HG02588 (cell line): ENCODE measurements around the gene BTK.
A peak's percentile ranks its signal among the peaks of the same experiment; 100 is the strongest.

Source experiments
- ATAC-seq: cut with Tn5 transposase; IDR thresholded peaks from one replicate; pipeline ENCODE4 v1.9.1; 2021; ENCODE audit warnings: mild to moderate bottlenecking, moderate library complexity; ENCODE audit not compliant: unreplicated experiment

BTK gene

DNA sequence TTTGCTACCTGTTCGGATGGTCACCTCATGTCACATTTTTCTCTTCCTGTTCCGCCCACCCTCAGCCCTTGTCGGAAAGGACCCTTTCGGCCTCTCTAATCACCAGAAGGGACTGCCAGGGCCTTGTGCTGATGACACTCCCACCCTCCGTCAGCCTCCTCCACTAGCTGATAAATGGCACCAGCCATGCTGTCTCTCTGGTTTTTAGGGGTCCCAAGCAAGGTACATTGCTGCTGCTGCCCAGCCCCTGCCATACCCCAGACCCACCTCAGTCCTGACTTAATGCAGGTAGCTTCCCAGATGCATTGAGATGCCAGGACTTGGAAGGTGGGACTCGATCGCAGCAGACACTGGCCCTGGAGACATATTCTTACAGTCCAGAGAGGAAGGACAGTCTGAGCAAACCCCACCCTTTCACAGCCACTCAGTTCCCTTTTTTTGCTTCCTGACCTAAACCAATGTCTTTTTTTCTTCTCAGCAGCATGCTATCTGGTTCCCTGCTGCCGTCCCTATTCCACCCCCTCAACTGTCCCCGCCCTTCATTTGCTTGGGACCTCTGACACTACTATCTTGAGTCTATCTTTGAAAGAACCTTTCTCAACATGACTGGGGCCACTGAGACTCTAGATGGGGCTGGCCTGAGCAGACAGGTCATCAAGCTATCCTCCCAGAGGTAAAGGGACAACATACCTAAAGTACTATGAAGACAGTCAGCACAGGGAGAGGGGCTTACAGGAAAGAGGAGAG lies at the start of gene BTK:
Gene BTK, minus strand, starts transcription at position 397 of the 747 bp plus-strand sequence. CDS start 10,907 bp downstream, outside the sequence.
- ATAC-seq, result peak; percentile 68

DNA sequence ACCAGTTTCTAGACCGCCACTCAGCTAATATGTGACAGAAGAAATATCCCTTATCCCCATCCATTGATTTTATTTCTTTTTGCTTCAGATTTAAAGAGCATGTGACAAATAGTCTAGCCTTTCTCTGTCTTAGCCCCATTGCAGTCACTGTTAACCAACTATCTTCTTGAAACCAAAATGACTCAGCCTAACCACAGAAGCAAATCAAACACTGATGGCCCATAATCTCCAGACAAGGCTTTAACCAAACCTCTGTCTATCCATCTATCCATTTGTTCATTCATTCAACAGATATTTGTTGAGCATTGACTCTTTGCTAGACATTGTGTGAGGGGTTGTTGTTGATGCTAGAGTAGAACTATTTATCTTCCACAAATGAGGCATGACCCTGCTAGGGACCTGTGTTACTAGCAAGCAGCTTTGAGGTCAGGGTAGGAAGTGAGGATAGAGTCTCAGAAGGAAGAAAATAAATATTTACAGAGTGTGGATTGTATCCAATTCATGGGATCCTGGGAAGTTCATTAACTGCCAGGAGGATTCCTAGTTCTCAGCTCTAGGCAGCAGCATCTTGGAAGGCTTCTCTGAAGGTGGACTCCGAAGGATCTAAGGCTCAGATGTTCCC lies 44.6 kb upstream of the BTK start:
- peak; percentile 98 for ATAC-seq

DNA sequence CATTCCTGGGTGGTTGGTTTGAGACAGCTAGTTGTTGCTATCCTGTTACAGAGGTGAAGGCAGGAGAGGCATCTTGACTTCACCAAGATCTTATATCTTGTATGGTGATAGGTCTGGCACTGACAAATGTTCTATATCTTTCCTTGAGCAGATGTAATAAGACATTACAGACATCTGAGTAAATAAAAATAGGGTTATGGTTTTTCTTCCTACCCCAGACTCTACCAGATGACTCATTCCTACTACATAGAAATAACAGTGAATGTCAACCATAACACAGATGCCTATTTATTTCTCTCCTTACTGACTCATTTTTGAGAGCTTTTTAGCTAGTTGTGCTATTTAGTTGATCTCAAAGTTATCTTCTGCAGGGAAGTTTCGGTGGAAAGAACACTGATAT lies 43.9 kb upstream of the BTK start:
- peak; percentile 58 for ATAC-seq

DNA sequence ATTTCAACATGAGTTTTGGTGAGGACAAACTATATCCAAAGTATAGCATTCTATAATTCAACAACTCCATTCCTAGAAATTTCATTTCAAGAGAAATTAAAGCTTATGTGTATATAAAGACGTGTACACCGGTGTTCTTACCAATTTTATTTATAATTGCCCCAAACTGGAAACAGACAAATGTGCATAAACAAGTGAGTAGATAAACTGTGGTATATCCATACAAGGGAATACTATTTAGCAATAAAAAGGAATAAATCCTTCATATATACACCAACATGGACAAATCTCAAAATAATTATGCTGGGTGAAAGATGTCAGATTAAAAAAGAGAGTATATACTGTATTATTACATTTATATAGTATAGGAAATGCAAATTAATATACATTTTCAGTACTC lies 42.0 kb upstream of the BTK start:
- ATAC-seq, result no peak

DNA sequence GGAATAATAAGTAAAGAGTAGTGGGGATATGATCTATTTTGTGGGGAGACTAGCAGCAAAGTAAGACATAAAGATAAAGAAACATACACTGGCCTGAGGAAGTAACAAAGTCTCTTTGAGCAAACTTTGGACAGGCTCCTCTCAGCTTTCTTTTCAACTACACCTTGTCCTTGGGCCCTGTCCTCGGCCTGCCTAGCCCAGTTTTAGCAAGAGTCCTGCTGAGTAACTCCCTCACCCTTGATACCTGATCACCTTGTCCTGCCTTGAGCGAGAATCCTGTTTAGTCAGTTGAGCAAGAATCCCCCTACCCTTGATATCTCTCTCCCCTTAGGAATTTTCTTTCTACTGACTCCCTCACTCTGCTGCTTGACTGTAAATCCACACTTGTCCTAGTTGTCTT lies 33.5 kb upstream of the BTK start:
- ATAC-seq, result no peak

DNA sequence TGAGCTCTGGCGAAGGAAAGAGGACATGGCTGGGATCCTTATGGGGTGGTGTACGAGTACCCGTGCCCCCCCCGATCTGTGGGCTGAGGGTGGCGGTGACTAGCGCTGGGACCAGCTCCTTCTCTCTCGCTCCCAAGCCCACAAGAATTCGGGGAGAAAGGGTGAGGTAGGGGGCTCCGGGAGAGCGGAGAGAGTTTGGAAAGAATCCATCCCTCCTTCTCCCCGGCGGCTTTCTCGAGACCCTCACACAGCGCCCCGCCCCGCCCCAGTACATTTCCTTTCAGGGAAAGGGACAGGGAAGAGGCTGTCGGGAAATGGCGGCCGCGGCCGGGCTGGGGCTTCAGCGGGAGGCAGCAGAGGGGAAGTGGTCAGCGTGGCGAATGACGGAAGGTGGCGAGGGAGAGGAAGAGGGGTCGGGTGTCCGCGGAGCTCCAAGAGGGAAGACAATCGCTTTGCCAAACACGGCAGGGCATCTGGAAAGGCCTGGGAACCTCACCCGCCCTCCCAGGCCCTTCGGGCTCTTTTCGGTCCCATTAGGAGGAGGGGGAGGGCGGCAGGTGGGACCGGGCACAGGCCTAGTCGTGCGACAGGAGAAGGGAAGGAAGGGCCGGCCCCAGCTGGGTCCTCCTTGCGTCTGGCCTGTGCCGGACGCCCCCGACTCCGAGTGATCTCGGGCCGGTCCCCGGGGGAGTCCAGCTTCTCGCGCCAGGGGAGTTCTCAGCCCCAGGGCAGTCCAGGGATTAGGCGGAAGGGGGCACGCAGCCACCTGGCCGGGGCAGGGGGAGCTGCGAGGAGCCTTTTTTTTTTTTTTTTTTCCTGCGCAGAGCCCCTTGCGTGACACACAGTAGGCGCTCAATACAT lies 32.2 kb upstream of the BTK start:
- peak; percentile 40 for ATAC-seq

DNA sequence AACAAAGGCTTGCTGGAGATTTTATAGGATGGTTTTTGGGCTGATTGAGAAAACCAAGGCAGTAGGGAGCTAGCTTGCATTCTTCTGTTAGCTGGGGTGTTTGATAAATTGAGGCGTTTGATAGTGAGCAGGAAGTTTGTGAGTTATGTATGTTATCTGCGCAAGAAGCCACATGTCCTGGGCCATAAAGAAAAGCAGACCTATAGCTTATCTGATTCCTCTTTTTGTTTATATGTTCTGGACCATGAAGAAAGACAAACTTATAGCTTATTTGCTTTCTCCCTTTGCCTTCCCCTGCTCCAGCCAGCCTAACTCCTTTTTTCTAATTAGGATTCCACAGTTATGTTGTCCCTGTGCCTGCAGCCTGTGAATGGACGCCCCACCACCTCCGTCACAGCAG lies 31.2 kb upstream of the BTK start:
- ATAC-seq, result no peak

DNA sequence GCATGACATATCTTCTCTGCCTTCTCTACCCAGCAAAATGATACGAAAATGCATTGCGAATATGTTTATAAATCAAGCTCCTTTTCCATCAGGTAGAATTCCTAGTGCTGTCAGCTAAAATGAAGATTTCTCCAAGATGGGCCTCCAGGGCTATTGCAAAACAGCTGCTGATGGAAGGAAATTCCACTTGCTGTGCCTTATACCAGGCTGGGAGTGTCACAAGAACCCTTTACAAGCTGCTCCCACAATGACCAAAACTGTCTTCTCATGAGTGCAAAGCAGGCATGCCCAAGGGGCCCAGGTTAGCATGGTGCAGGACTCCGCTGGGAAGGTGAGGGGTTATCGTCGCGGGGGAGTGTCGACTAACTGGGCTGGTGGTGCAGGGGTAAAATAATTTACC lies 30.7 kb upstream of the BTK start:
- no peak for ATAC-seq

DNA sequence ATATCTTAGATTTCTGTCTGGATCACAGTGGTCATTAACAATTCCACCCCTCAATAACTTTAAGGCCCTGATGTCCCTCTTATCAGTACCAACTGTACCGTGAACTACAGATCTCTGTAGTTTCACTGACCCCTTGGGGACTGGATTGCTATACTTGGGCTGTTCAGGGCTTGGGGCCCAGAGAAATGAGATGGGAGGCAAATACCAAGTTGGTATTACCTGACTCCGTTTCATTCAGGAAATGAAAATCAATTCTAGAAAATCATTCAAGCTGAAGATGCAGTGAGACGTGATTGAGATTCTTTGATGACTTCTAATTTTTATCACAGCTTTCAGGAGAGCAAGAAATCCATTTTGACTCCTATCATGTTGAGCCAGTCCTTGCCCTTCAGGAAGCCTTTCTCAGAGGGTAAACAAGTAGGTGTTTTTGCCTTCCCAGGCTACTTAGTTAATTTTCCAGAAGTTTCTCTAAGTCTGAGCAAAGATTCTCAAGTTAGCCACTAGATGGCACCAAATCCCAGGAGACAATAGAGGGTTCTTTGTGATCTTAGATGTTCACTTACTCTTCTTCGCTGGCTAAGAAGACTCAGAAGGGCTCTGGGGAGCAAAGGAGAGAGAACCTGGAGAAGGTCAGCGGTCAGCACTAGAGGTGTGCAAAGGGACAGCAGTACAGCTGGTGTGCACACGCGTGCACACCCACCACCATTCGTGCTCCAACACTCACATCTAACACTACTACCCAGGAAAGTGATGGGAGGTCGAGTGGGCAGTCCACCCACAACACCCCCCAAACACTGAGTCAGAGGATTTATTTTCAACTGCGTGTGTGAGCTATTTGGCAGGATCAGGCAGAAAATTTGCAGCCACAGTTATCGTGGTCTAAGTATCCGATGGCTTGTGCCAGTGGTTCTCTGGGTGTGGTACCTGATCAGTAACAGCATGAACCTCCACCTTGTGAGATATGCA lies 29.5 kb upstream of the BTK start:
- peak; percentile 66 for ATAC-seq

DNA sequence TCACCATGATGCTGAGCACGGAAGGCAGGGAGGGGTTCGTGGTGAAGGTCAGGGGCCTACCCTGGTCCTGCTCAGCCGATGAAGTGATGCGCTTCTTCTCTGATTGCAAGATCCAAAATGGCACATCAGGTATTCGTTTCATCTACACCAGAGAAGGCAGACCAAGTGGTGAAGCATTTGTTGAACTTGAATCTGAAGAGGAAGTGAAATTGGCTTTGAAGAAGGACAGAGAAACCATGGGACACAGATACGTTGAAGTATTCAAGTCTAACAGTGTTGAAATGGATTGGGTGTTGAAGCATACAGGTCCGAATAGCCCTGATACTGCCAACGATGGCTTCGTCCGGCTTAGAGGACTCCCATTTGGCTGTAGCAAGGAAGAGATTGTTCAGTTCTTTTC lies 26.0 kb upstream of the BTK start:
- ATAC-seq, result no peak

DNA sequence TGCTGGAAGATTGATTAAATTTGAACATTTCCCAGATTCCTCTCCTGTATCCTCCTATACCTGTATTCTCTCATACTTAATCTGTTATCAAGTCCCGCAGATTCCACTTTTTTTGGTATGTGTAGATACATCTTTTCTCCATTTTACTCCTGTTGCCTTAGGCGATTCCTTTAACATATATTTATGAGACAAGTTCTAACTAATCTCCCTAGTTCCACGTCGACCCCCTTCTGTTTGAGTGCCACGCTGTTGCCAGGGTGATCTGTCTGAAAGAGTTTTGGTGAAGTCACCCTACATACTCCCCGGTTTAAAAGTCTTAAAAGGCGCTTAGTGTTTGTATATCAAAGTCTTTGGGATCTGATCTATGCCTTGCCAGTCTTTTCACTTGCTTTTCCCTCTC lies 24.5 kb upstream of the BTK start:
- no peak for ATAC-seq

DNA sequence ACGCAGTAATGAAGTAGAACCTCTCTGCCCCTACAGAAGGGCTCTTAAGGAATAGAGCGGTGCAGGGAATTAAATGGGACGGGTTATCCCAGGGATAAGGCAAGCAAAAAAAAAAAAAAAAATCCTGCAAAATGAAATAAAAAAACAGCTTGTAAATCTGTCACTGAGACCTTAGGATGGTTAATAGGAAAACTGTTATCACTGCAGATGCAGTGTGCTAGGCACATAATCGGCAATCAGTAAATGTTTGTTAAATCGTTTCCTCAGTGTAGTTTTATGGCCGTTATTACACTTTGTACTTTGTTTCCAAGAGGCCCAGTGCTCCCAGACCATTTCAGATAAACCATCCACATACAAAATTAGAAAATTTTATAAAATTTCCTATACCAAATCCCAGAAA lies 23.1 kb upstream of the BTK start:
- no peak for ATAC-seq

DNA sequence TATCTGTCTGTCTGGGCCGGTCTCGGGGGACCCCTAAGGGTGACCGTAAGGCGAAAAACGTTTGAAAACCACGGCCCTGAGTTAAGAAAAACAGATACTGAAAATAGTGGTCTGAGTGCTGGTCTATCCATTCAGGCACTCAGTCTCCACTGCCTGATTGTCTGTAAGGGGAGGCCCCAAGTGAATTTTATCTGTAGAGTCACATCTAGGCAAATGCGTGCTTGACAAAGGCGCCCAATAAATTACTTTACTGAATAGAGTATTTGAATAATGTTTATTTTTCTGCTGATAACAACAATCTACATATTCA lies 22.5 kb upstream of the BTK start:
- ATAC-seq, result peak; percentile 28

DNA sequence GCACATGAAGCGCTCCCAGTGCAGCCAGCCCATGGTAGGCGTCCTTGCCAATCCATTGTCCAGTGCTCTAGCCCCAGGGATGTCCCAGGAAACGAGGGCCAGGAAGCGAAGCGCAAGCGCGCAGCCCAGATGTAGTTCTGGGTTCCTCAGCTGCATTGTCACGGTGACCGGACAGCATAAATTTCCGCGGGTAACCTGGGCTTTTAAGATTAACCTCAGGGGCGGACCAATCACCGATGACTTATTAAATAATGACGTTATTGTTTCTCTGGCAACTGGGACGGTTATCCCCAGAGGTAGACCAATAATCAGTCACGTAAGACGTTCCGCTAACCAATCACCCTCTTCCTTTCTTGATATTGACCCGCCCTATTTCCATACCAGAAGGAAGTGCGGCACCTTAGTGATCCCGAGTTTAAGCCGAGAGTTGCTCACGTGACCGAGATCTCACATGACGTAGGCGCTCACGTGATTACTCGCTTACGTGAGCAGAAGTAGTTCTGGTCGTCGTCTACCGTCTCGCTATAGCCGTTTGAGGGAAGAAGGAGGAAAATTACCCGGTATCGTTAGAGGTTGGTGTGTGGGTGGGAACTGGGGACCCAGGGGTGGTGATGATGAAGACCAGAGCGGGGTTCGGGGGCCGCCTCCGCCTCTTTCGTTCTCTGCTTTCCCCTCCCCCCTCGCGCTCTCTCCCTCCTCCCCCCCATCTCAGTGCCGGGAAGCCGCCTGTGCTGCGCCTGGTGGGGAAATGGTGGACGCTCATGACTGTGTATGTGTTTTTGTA lies 21.9 kb upstream of the BTK start, which contains the start of the genes GLA and HNRNPH2:
Gene GLA, minus strand, starts transcription at position 178 of the 784 bp plus-strand sequence. Its CDS starts 22 bp downstream, at position 156.
Gene HNRNPH2, plus strand, starts transcription at position 475 of the 784 bp plus-strand sequence. CDS start 3,767 bp downstream, outside the sequence.
- ATAC-seq, result peak; percentile 94

DNA sequence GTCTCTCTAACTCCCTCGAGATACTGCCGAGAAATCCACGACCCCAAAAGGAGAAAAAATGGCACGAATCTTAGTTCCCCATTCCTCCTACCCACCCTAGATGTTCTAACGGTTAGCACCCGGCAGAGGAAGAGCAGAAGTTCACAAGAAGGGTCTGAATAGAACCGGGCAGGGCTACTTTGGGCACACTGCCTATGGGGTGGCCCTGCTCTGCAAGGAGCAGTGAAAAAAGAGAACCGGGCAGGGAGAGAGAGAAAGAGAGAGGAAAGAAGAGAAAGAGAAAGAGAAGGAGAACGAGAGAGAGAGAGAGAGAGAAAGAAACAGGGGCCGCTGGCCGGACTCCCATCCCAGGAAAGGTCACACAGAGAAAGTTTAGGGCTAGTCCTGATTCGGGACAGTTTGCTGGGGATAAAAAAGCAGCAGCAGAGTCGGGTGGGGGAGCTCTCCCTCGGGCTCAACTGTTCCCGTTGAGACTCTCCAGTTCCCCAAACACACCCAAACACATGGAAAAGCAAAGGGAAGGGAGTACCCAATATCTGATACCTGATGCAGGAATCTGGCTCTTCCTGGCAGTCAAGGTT lies 21.3 kb upstream of the BTK start:
- ATAC-seq, result no peak

DNA sequence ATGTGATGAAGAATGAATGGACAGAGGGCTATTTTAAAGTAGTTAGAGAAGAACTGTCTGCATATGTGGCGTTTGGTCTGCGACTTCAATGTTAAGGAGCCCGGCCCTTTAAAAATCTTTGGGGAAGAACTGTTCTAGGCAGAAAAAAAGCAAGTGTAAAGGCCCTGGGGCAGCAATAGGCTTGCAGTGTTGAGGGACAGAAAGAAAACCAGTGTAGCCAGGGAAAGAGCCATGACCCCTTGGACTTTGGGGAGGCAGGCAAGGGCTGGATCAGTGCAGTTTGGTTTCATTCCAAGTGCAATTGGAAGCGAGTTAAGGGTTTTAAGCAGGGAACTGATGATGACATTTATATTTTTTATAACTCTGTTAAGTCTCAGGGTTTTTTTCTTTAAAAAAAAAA lies 13.8 kb upstream of the BTK start:
- no peak for ATAC-seq

DNA sequence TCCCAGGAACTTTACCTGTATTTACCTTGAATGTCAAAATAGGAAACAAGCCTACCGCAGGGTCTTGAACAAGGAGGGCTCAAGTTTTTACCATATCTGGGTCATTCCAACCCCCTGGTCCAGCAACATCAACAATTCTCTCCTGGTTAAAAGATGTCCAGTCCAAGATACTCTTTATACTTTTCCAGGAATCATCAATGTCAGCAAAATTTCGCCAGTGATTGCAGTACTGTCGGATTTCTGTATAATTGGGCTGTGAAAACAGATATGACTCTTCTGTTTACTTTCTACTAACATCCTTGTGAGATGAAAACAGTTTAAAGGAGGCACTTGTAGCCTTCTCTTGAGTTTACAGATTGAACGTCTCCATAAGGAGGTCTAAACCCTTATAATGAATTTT lies 12.7 kb upstream of the BTK start:
- ATAC-seq, result no peak

DNA sequence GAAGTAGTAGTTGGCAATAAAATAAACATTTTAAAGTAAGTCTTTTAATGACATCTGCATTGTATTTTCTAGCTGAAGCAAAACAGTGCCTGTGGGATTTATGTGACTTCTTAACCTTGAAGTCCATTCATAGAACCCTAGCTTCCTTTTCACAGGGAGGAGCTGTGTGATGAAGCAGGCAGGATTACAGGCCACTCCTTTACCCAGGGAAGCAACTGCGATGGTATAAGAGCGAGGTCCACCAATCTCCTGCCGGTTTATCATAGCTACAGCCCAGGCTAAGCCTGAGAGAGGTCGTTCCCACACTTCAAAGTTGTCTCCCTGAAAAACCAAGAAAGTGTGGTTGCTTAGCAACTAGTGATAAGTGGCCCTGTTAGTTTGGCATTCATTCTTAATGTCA lies 11.8 kb upstream of the BTK start:
- ATAC-seq, result no peak

DNA sequence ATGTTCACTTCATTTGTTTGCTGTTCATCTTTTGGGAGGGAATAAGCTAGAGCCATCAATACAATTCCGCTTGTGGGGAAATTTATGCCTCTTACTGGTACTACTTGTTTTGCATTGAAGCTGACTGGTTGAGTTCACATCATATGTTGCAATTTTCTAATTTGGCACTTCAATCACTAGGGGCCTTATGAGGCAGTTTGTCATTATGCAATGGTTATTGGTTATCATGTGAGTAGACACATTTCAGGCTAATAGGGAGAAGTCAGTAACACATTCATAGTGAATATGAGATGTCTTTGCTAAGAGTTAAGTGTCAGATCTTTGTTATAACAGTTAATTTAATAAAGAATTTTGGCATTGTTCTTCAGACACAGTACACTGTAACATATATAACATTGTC lies 9.8 kb upstream of the BTK start:
- ATAC-seq, result no peak
